Spleen (tissue), 11 donors: ENCODE results near the gene NRXN3. TPM values are rescaled to one million over a fixed set of nuclear protein-coding genes. Genes with fewer than 3 reads are reported as not detected.

Experiments used
- DNase-seq: peaks from one replicate; pipeline ENCODE4 v3.0.0-alpha.2; 2020
- H3K27ac ChIP-seq, 8 donors: fragments of 200-600 bp; sonication (generic) in 7 of 8; 1 replicate in 4 of 8; 2 replicates in 4 of 8; pipeline versions ENCODE4 v1.5.0 to v1.8.0; 2016 to 2021; ENCODE audit warnings: inconsistent platforms in 4 of 8, mild to moderate bottlenecking in 4 of 8, moderate library complexity in 1 of 8
- H3K27me3 ChIP-seq, 7 donors: fragments of 200-600 bp; sonication (generic) in 6 of 7; replicated peaks in 1 of 7; 1 replicate in 4 of 7; 2 replicates in 3 of 7; pipeline versions ENCODE4 v1.5.0 to v1.8.0; 2016 to 2021; ENCODE audit warnings: inconsistent platforms in 3 of 7, mild to moderate bottlenecking in 1 of 7
- H3K36me3 ChIP-seq, 6 donors: fragments of 200-600 bp; sonication (generic) in 5 of 6; 1 replicate in 4 of 6; 2 replicates in 2 of 6; pipeline versions ENCODE4 v1.5.0 to v1.8.0; 2016 to 2021; ENCODE audit warnings: inconsistent platforms in 2 of 6
- H3K4me1 ChIP-seq, 6 donors: fragments of 200-600 bp; sonication (generic) in 5 of 6; 1 replicate in 3 of 6; 2 replicates in 3 of 6; pipeline versions ENCODE4 v1.5.0 to v1.8.0; 2016 to 2021; ENCODE audit warnings: inconsistent platforms in 3 of 6
- H3K4me3 ChIP-seq, 8 donors: fragments of 200-600 bp; sonication (generic) in 7 of 8; 1 replicate in 4 of 8; 2 replicates in 4 of 8; pipeline versions ENCODE4 v1.5.0 to v1.8.0; 2016 to 2021; ENCODE audit warnings: inconsistent platforms in 4 of 8, mild to moderate bottlenecking in 4 of 8, moderate library complexity in 2 of 8
- H3K9me3 ChIP-seq, 8 donors: fragments of 200-600 bp; sonication (generic) in 7 of 8; 1 replicate in 4 of 8; 2 replicates in 4 of 8; pipeline versions ENCODE4 v1.5.0 to v1.8.0; 2016 to 2021; ENCODE audit warnings: inconsistent platforms in 4 of 8
- POLR2A ChIP-seq, 3 donors: fragments of 450-650 bp; IDR thresholded peaks; one replicate each; pipeline ENCODE4 v1.5.1; 2017; ENCODE audit warnings: antibody characterized with exemption in 3 of 3, mild to moderate bottlenecking in 1 of 3
- POLR2AphosphoS5 ChIP-seq, 3 donors: sonication (generic); formaldehyde crosslinking; IDR thresholded peaks; one replicate each; pipeline ENCODE4 v1.5.1; 2017; ENCODE audit warnings: antibody characterized with exemption in 3 of 3
- WGBS, 5 donors: extraction: QIAGEN DNeasy Blood & Tissue Kit in 3 of 5; methylation state at CpG; one replicate each; pipeline versions ENCODE4 v1.1.5 to v1.1.7; 2013 to 2018; 5-methylcytosine and 5-hydroxymethylcytosine counted together
- intact Hi-C: fragments of 100-400 bp; cut with DNase I; formaldehyde crosslinking; loops from one replicate; pipeline ENCODE4 v1.15.0; 2023; ENCODE audit warnings: low total_unique reads
- polyA plus RNA-seq, 3 donors: library from polyadenylated mRNA; stranded (reverse); fragments of 200-250 nt; gene quantifications; one replicate each; pipeline ENCODE4 v1.2.1, GENCODE V29; 2013
- total RNA-seq, 7 donors: library from RNA; depleted of rRNA in 3 of 7; stranded (reverse); fragments of >200 nt in 3 of 7; fragmentation: NEBNext Ultra II Directional in 4 of 7; extraction: Animal tissue kit (Norgen Biotek cat#: 25700) in 4 of 7; gene quantifications; one replicate each; pipeline versions ENCODE4 v1.1.0 to v1.2.1, GENCODE V29; 2016 to 2021
- TF ChIP-seq, protein P1 (sequence below), 11 experiments: fragments of 200-600 bp in 7 of 11; fragments of 450-650 bp in 4 of 11; sonication (generic) in 4 of 11; IDR thresholded peaks in 8 of 11; conservative IDR thresholded peaks in 3 of 11; 1 replicate in 7 of 11; 2 replicates in 4 of 11; pipeline versions ENCODE4 v1.4.0 to v1.8.0; 2016 to 2021; ENCODE audit warnings: antibody characterized with exemption in 11 of 11, inconsistent platforms in 4 of 11, mild to moderate bottlenecking in 1 of 11
- donor health status: healthy with polysubstance abuse.
- donor health status: DM: no; HTN: no; CAD: no; lungs with moderate emphysema.
- donor health status: DM: no; HTN: no; CAD: no.
- donor health status: Bipolar disorder and iron deficiency.
- donor health status: healthy.
- donor health status: DM: no; HTN: no; CAD: no.
- donor health status: DM: yes; HTN: yes; CAD: no.

NRXN3 gene
- total and polyA plus RNA-seq, 10 donors, result 0.21 to 11.5 (median 1.6) TPM

DNA sequence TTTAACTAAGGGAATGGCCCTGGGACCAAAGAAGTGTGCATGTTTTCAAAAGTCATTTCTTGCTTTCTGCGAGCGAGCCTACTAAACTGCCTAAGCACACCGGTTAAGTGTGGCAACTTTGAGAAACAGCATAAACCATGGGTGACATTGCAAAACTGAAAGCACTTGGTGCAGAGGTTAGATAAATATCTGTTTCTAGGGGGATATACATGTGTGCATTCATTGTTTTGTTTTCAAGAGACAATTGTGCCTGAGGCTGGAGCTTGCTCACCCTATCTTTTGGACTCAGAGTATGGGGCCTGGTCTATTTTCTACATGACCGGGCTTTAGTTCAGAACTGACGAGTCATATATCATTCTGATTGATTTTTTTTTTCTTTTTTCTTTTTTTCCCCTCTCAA is 923.4 kb downstream of the NRXN3 start:
- Histone ChIP-seq H3K27me3 (no peaks in the 10 kb centered on the region), H3K27ac (no peak overlapping the region), H3K36me3 (no peaks in the 10 kb centered on the region), H3K4me3 (no peak overlapping the region), H3K4me1 (no peaks in the 10 kb centered on the region), H3K9me3 (no peaks in the 10 kb centered on the region)
- WGBS, 5 donors, result 69 to 83% (median 70%) methylated on average over 5 of the region's 5 CpGs
- no peak for TF ChIP-seq POLR2A (IDR thresholded peaks at IDR 0.05)
- TF ChIP-seq, protein P1, sequence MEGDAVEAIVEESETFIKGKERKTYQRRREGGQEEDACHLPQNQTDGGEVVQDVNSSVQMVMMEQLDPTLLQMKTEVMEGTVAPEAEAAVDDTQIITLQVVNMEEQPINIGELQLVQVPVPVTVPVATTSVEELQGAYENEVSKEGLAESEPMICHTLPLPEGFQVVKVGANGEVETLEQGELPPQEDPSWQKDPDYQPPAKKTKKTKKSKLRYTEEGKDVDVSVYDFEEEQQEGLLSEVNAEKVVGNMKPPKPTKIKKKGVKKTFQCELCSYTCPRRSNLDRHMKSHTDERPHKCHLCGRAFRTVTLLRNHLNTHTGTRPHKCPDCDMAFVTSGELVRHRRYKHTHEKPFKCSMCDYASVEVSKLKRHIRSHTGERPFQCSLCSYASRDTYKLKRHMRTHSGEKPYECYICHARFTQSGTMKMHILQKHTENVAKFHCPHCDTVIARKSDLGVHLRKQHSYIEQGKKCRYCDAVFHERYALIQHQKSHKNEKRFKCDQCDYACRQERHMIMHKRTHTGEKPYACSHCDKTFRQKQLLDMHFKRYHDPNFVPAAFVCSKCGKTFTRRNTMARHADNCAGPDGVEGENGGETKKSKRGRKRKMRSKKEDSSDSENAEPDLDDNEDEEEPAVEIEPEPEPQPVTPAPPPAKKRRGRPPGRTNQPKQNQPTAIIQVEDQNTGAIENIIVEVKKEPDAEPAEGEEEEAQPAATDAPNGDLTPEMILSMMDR (IDR thresholded peaks at IDR 0.05 in 8 of 11, conservative IDR thresholded peaks at IDR 0.05 in 3 of 11), result no peak
- no peak for TF ChIP-seq POLR2AphosphoS5 (IDR thresholded peaks at IDR 0.05)
- no peak for DNase-seq
- intact Hi-C loops, result no loop called here

DNA sequence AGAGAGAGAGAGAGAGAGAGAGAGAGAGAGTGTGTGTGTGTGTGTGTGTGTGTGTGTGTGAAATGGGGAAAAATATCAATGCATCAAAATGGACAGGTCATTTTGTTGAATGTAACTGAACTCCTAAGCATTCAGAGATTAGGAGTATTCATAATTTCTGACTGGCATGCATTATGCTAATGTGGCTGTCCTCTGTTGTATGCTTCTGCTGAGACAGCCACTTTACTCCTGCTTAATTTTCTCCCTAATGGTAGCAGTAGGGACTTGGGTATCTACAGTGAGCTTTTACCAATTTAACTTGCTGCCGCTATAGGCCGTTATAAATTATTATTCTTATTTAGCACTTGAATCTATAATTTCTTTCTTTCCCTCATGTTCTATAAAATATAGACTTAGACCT is 924.8 kb downstream of the NRXN3 start:
- Histone ChIP-seq H3K4me3 (no peak overlapping the region), H3K9me3 (no peaks in the 10 kb centered on the region), H3K36me3 (no peaks in the 10 kb centered on the region), H3K4me1 (no peaks in the 10 kb centered on the region), H3K27ac (no peak overlapping the region), H3K27me3 (no peaks in the 10 kb centered on the region)
- TF ChIP-seq POLR2A (IDR thresholded peaks at IDR 0.05) (no peak), POLR2AphosphoS5 (IDR thresholded peaks at IDR 0.05) (no peak)
- TF ChIP-seq, protein P1 (IDR thresholded peaks at IDR 0.05 in 8 of 11, conservative IDR thresholded peaks at IDR 0.05 in 3 of 11), result no peak
- 63 to 96% (median 90%) methylated on average over 2 of the region's 2 CpGs for WGBS, 5 donors
- intact Hi-C loops, result no loop called here
- DNase-seq, result no peak

GRCh38 chr14:79096811-79097210 is 926.6 kb downstream of the NRXN3 start:
- no peak for DNase-seq
- intact Hi-C loops, result no loop called here
- Histone ChIP-seq H3K27ac (no peak overlapping the region), H3K27me3 (no peaks in the 10 kb centered on the region), H3K4me3 (no peak overlapping the region), H3K36me3 (no peaks in the 10 kb centered on the region), H3K9me3 (no peaks in the 10 kb centered on the region), H3K4me1 (no peaks in the 10 kb centered on the region)
- TF ChIP-seq POLR2AphosphoS5 (IDR thresholded peaks at IDR 0.05) (no peak), POLR2A (IDR thresholded peaks at IDR 0.05) (no peak)
- TF ChIP-seq, protein P1 (IDR thresholded peaks at IDR 0.05 in 8 of 11, conservative IDR thresholded peaks at IDR 0.05 in 3 of 11), result no peak
- 67 to 90% (median 77%) methylated on average over 1 of the region's 1 CpG for WGBS, 5 donors

DNA sequence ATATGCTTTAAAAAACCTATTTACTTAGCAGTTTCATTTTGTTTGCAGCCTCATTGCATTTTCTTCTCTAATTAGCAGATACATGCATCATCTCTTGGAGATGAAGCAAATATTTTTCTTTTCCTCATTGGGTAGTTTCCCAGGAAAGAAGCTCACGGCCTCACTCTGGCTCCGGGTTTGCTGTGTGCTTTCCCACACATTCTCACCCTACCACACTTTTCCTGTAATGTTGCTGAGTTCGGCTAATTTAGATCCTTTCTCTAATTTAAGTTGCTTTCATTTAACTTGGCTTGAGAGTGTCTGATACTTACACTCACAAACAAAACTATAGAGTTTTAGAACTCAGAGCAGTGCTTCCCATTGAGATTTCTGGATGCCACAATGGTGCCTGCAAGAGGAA is 928.2 kb downstream of the NRXN3 start:
- WGBS, 5 donors, result 61 to 79% (median 75%) methylated on average over 3 of the region's 3 CpGs
- H3K27me3 ChIP-seq, result no peaks in the 10 kb centered on the region
- no peak overlapping the region for H3K4me3 ChIP-seq
- no peak overlapping the region for H3K27ac ChIP-seq
- no peak for TF ChIP-seq POLR2A (IDR thresholded peaks at IDR 0.05)
- H3K9me3 ChIP-seq, result no peaks in the 10 kb centered on the region
- H3K36me3 ChIP-seq, result no peaks in the 10 kb centered on the region
- intact Hi-C loops, result no loop called here
- DNase-seq, result no peak
- no peaks in the 10 kb centered on the region for H3K4me1 ChIP-seq

DNA sequence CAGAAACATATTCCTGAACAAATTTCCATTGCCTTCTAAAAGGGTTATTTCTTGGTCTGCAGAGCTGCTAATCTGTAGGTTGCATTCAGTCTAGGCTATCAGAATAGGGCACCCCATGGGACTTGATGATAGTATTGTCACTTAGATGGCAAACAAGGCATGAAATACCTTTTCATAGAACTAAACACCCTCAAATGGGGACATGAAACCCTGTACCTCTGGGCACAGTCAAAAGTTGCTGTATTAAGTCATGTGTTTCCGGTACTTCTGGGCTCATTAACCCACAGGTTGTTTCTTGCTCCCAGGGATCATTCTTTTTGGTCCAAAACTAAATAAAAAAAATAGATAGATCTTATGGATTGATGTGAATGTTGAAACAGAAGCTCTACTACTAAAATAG is 930.4 kb downstream of the NRXN3 start:
- intact Hi-C loops, result no loop called here
- Histone ChIP-seq H3K36me3 (no peaks in the 10 kb centered on the region), H3K4me1 (no peaks in the 10 kb centered on the region), H3K9me3 (no peaks in the 10 kb centered on the region), H3K27me3 (no peaks in the 10 kb centered on the region), H3K27ac (no peak overlapping the region), H3K4me3 (no peak overlapping the region)
- no peak for TF ChIP-seq POLR2A (IDR thresholded peaks at IDR 0.05)
- TF ChIP-seq, protein P1 (IDR thresholded peaks at IDR 0.05 in 8 of 11, conservative IDR thresholded peaks at IDR 0.05 in 3 of 11), result no peak
- TF ChIP-seq POLR2AphosphoS5 (IDR thresholded peaks at IDR 0.05), result no peak
- WGBS, 5 donors, result 81 to 93% (median 88%) methylated on average over 1 of the region's 1 CpG
- DNase-seq, result no peak
